Type B pancreatic cell (in vitro differentiated cells): ENCODE data around the gene ID4. TPM values are rescaled to one million over a fixed set of nuclear protein-coding genes. Genes with fewer than 3 reads are reported as not detected.
A peak's percentile ranks its signal among the peaks of the same experiment; 100 is the strongest.

ENCODE experiments used
- DNase-seq: peaks from one replicate; pipeline ENCODE4 v3.0.0; 2021; ENCODE audit warnings: mixed read lengths; ENCODE audit not compliant: unreplicated experiment; ENCODE audit errors: extremely low spot score
- H3K27ac Mint-ChIP-seq: 2 replicates; pipeline ENCODE4 v1.8.0; 2021; ENCODE audit warnings: mild to moderate bottlenecking, mixed read lengths
- H3K27me3 Mint-ChIP-seq: 2 replicates; pipeline ENCODE4 v1.8.0; 2021; ENCODE audit warnings: mixed read lengths
- H3K36me3 Mint-ChIP-seq: 2 replicates; pipeline ENCODE4 v1.8.0; 2021; ENCODE audit warnings: mixed read lengths
- H3K4me1 Mint-ChIP-seq: one replicate; pipeline ENCODE4 v1.8.0; 2021; ENCODE audit warnings: mixed read lengths; ENCODE audit not compliant: unreplicated experiment
- H3K4me3 Mint-ChIP-seq: 2 replicates; pipeline ENCODE4 v1.8.0; 2021; ENCODE audit warnings: mild to moderate bottlenecking, mixed read lengths
- H3K9me3 Mint-ChIP-seq: 2 replicates; pipeline ENCODE4 v1.8.0; 2021; ENCODE audit warnings: mixed read lengths
- total RNA-seq: library from RNA; stranded (reverse); gene quantifications from 2 replicates; pipeline ENCODE4 v1.2.1, GENCODE V29; 2021; ENCODE audit warnings: low replicate concordance
- TF ChIP-seq, protein P1 (sequence below): fragments of 200-600 bp; sonication (generic); conservative IDR thresholded peaks from 2 replicates; pipeline ENCODE4 v1.5.0; 2021; ENCODE audit warnings: antibody characterized with exemption, mild to moderate bottlenecking

The ID4 gene
- total RNA-seq, 1 donor from 2014 or later: 90.9 TPM

- Mint-ChIP-seq H3K4me1 (peaks cover 44% of the 10 kb centered on the region), H3K27me3 (no peaks in the 10 kb centered on the region), H3K9me3 (no peaks in the 10 kb centered on the region), H3K36me3 (peaks cover 20% of the 10 kb centered on the region), H3K27ac (no peak overlapping the region), H3K4me3 (no peak overlapping the region)
- TF ChIP-seq, protein P1, sequence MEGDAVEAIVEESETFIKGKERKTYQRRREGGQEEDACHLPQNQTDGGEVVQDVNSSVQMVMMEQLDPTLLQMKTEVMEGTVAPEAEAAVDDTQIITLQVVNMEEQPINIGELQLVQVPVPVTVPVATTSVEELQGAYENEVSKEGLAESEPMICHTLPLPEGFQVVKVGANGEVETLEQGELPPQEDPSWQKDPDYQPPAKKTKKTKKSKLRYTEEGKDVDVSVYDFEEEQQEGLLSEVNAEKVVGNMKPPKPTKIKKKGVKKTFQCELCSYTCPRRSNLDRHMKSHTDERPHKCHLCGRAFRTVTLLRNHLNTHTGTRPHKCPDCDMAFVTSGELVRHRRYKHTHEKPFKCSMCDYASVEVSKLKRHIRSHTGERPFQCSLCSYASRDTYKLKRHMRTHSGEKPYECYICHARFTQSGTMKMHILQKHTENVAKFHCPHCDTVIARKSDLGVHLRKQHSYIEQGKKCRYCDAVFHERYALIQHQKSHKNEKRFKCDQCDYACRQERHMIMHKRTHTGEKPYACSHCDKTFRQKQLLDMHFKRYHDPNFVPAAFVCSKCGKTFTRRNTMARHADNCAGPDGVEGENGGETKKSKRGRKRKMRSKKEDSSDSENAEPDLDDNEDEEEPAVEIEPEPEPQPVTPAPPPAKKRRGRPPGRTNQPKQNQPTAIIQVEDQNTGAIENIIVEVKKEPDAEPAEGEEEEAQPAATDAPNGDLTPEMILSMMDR: no peak
- no peak for DNase-seq
Observed at GRCh38 chr6:19848465-19849029, 11.4 kb downstream of the ID4 start.

DNA sequence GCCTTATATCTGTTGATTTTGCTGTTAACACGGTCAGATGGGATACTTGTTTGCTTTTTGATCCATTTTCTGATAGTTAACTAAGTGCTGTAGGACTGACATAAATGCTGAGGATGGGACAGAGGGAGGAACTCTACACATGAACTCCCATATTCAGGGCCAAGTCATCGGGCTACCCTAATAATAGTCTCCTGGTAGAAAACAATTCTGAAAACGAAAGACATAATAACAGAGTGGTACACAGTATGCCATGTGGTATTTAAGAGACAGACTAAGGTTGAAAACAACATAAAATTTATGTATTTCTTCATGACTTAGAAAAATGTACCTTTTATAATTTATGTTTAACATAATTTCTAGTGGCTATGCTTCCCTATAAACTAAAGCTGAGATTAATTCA lies 12.0 kb downstream of the ID4 start:
- Mint-ChIP-seq H3K9me3 (no peaks in the 10 kb centered on the region), H3K4me1 (peaks cover 38% of the 10 kb centered on the region), H3K27ac (no peak overlapping the region), H3K36me3 (peaks cover 18% of the 10 kb centered on the region), H3K27me3 (no peaks in the 10 kb centered on the region), H3K4me3 (no peak overlapping the region)
- TF ChIP-seq, protein P1: no peak
- DNase-seq: no peak

GRCh38 chr6:19849755-19850154 lies 12.6 kb downstream of the ID4 start:
- Mint-ChIP-seq H3K4me3 (no peak overlapping the region), H3K27me3 (no peaks in the 10 kb centered on the region), H3K4me1 (peaks cover 32% of the 10 kb centered on the region), H3K9me3 (no peaks in the 10 kb centered on the region), H3K36me3 (peaks cover 13% of the 10 kb centered on the region), H3K27ac (no peak overlapping the region)
- no peak for DNase-seq
- TF ChIP-seq, protein P1: no peak

DNA sequence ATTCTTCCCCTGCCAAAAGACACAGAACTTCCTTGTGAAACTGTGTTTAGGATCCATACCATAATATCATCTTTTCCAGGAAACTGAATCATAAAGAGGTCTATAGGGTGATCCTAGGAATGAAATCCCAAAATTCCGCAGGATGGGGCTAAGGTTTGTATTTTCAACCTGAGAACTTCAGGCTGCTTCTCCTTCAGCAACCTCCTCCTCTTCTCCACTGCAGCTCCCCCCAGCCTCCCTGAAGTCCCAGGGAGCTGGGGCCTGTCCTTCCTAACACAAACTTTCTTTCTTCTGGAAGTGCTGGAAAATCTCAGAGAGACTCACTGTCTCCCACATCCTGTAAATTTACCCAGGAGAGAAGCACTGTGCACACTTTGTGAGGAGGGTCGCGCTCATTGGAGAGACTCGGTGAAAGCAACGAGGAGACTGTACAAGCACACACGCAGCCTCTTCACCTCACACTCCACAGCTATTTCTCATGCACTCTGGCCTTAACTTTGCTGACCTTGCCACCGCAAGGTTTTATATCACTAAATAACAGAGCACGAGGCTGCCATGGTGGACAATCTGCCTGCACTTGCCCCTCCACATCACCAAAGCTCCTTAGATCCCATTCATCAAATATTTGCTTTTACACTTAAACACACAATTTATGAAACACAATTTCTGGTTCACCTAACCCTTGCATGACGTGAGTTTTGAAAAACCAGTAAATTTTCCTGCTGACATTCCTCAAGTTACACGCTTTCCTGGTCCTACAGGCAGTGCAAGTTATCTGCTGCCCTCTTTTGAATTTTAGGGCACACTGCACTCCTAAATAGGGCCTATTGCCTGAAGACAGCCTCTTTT lies 14.3 kb downstream of the ID4 start:
- Mint-ChIP-seq H3K36me3 (peaks cover 3% of the 10 kb centered on the region), H3K27me3 (no peaks in the 10 kb centered on the region), H3K4me1 (peaks cover 24% of the 10 kb centered on the region), H3K4me3 (peak overlapping the region; percentile 66), H3K27ac (peak overlapping the region; percentile 69), H3K9me3 (no peaks in the 10 kb centered on the region)
- TF ChIP-seq, protein P1: peak; percentile 92
- no peak for DNase-seq

DNA sequence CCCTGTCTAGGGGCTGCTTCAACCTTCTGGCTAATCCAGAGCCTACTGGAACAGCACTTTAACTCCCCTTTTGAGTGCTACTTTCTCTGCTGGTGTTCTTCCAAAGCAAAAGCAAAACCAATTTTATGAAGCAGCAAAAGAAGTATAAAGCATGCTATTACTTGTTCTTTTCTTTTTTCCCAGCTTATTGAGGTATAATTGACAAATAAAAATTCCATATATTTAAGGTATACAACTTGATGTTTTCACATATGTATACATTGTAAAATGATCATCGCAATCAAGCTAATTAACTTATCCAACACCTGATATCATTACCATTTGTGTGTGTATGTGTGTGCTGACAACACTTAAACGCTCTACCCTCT lies 14.9 kb downstream of the ID4 start:
- Mint-ChIP-seq H3K4me3 (no peak overlapping the region), H3K27ac (peak overlapping the region; percentile 69), H3K9me3 (no peaks in the 10 kb centered on the region), H3K36me3 (no peaks in the 10 kb centered on the region), H3K27me3 (no peaks in the 10 kb centered on the region), H3K4me1 (peaks cover 24% of the 10 kb centered on the region)
- TF ChIP-seq, protein P1: no peak
- DNase-seq: no peak
